ENCODE measurements around the gene MAL. TPM values are rescaled to one million over a fixed set of nuclear protein-coding genes. Genes with fewer than 3 reads are reported as not detected.

MAL gene
- total and polyA plus RNA-seq, 5 donors, result 4.5 to 15.5 (median 10.0) TPM

DNA sequence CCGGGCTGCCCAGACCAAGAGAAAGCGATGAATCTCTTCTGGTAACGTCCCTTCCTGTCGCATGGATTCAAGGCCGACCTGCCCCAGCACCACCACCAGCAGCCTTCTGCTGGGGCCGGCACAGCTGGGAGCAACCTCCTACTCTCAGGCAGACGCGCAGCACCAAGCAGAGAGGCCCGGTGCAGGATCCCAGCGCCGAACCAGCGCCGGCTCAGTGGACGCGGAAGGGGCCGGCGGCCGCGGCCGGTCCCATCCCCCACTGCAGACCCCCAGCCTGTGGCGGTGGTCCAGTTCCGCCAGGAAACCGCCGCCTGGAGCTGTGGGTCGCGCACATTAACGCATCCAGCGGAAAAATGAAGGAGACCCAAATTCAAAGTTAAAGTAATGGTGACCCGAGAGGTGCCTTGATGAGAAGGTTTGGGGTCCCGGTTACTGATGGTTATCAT lies 525 bp upstream of the MAL start:
- DNase-seq, result peak in 1 of 3 donors; percentile 60
- 4% methylated on average over 30 of the region's 30 CpGs for WGBS
- intact Hi-C loops (cut with DNase I), result loop anchor here in 2 of 4 donors (5.0 kb wide), 2 partner anchors 87 to 92 kb away; no protein-coding TSS in a partner anchor
- no peaks in the 10 kb centered on the region for H3K4me1 ChIP-seq (ENCODE audit: control insufficient read depth, insufficient read depth, low read length)
- peak overlapping the region; percentile 21 for H3K27ac ChIP-seq (ENCODE audit: low read length)
- no peaks in the 10 kb centered on the region for H3K27me3 ChIP-seq (ENCODE audit: control insufficient read depth, insufficient read depth)
- H3K9me3 ChIP-seq (ENCODE audit: control insufficient read depth, low read length), result no peaks in the 10 kb centered on the region
- peak; percentile 4 to 25 for ATAC-seq
- H3K4me3 ChIP-seq (ENCODE audit: low read length), result peak overlapping the region; percentile 58

DNA sequence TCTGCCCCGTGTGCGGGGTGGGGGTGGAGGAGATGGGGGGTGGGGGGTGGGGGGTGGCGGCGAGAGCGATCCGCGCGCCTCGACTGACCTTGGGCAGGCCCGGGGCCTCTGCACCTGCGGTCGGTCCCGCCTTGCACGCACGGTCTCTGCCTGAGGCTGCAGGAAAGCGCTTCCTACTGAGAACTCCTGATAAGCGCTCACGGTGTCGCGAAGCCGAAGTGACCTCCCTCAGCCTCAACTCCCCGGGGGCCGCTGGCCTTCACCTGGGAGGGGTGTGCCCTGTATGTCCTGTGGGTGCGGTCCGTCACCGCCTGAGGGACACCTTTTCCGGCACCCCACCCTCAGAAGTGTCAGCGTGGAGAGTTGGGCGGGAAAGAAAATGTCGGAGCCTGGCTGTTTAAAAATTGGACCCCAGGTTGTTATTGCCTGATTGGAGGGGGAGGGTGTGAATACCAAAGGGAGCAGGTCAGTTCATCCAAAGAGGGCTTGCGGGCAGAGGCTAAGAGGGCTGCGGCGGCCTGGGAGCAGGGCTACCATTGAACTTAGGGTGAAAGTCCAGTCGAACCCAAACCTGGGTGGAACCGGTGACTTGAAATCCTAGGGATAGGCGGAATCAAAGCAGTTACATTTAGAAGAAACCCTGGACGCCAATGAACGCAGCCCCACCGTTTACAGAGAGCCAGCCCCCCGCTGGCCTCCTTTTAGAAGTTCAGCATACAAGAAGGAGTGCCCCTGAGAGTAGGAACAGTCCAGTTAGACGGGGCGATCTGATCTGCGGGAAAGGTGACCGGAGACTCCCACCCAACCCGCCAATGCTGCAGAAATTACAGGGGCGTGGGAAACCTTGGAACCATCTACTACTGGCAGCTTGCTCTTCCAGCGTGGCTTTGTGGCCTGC lies 1.2 kb downstream of the MAL start:
- intact Hi-C loops (cut with DNase I), result no loop called here
- no peak for ATAC-seq
- H3K4me3 ChIP-seq (ENCODE audit: low read length), result peak overlapping the region; percentile 58
- no peaks in the 10 kb centered on the region for H3K27me3 ChIP-seq (ENCODE audit: control insufficient read depth, insufficient read depth)
- peak in 1 of 3 donors; percentile 18 for DNase-seq
- WGBS, result 8% methylated on average over 47 of the region's 47 CpGs
- no peaks in the 10 kb centered on the region for H3K9me3 ChIP-seq (ENCODE audit: control insufficient read depth, low read length)
- no peak overlapping the region for H3K27ac ChIP-seq (ENCODE audit: low read length)
- no peaks in the 10 kb centered on the region for H3K4me1 ChIP-seq (ENCODE audit: control insufficient read depth, insufficient read depth, low read length)

DNA sequence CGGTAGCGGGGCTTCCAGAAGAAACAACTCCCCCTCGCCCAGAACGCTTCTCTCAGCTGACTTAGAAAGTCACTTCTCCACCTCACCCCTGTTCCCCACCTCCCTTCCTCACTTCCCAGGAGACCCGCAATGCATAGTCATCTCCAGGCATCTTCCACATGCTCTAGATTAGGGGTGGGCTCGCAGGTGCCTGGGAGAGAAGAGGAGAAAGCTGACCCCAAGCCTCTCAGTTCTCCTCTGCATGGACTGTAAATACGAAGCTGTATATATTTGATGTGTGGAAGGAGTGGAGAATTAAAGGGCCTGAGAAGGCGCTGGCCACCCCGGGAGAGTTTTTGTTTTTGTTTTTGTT lies 1.8 kb downstream of the MAL start:
- H3K9me3 ChIP-seq (ENCODE audit: control insufficient read depth, low read length), result no peaks in the 10 kb centered on the region
- DNase-seq, result peak in 1 of 3 donors; percentile 7
- no peak for ATAC-seq
- intact Hi-C loops (cut with DNase I), result no loop called here
- no peaks in the 10 kb centered on the region for H3K27me3 ChIP-seq (ENCODE audit: control insufficient read depth, insufficient read depth)
- no peak overlapping the region for H3K4me3 ChIP-seq (ENCODE audit: low read length)
- no peaks in the 10 kb centered on the region for H3K4me1 ChIP-seq (ENCODE audit: control insufficient read depth, insufficient read depth, low read length)
- 33% methylated on average over 9 of the region's 9 CpGs for WGBS
- no peak overlapping the region for H3K27ac ChIP-seq (ENCODE audit: low read length)

DNA sequence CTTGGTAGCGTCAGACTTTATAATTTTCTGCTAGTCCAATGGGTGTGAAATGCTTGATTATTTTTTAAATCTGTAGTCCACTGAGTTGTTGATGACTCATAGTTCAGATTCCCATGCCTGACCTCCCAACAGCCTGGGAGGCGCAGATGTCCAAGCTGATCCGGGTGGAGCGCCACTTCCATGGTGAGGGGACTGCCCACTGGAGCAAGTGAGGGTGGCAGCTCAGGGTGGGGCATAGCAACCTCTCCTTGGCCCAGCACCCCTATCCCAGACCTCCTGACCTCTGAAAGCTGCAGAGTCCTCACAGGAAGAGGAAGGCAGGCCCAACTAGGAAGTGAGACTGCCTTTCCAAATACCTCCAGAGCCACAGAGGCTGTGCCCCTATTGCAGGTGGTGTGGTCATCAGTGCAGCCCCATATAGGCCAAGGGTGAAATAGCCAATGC lies 4.4 kb downstream of the MAL start:
- ATAC-seq, result no peak
- H3K27ac ChIP-seq (ENCODE audit: low read length), result no peak overlapping the region

GRCh38 chr2:95030496-95030895 lies 5.0 kb downstream of the MAL start:
- Histone ChIP-seq H3K4me1 (ENCODE audit: control insufficient read depth, insufficient read depth, low read length) (no peaks in the 10 kb centered on the region), H3K9me3 (ENCODE audit: control insufficient read depth, low read length) (no peaks in the 10 kb centered on the region), H3K27ac (ENCODE audit: low read length) (no peak overlapping the region), H3K27me3 (ENCODE audit: control insufficient read depth, insufficient read depth) (no peaks in the 10 kb centered on the region), H3K4me3 (ENCODE audit: low read length) (no peak overlapping the region)
- ATAC-seq (no peak), DNase-seq (peak in 1 of 3 donors; percentile 10)
- intact Hi-C loops (cut with DNase I), result no loop called here
- WGBS, result 43% methylated on average over 5 of the region's 5 CpGs

More for the DNA sequence above, 4.4 kb downstream of the MAL start:
- WGBS, result 80% methylated on average over 4 of the region's 4 CpGs
- Histone ChIP-seq H3K4me1 (ENCODE audit: control insufficient read depth, insufficient read depth, low read length) (no peaks in the 10 kb centered on the region), H3K27me3 (ENCODE audit: control insufficient read depth, insufficient read depth) (no peaks in the 10 kb centered on the region), H3K4me3 (ENCODE audit: low read length) (no peak overlapping the region), H3K9me3 (ENCODE audit: control insufficient read depth, low read length) (no peaks in the 10 kb centered on the region)
- peak in 1 of 3 donors; percentile 23 for DNase-seq
- intact Hi-C loops (cut with DNase I), result no loop called here

GRCh38 chr2:95031076-95031725 lies 5.7 kb downstream of the MAL start:
- intact Hi-C loops (cut with DNase I), result no loop called here
- Histone ChIP-seq H3K27ac (ENCODE audit: low read length) (no peak overlapping the region), H3K4me3 (ENCODE audit: low read length) (no peak overlapping the region), H3K4me1 (ENCODE audit: control insufficient read depth, insufficient read depth, low read length) (no peaks in the 10 kb centered on the region), H3K9me3 (ENCODE audit: control insufficient read depth, low read length) (no peaks in the 10 kb centered on the region), H3K27me3 (ENCODE audit: control insufficient read depth, insufficient read depth) (no peaks in the 10 kb centered on the region)
- no peak for ATAC-seq
- peak in 1 of 3 donors; percentile 17 for DNase-seq
- WGBS, result 74% methylated on average over 7 of the region's 7 CpGs

- no peaks in the 10 kb centered on the region for H3K27me3 ChIP-seq (ENCODE audit: control insufficient read depth, insufficient read depth)
- 52% methylated on average over 1 of the region's 1 CpG for WGBS
- no peaks in the 10 kb centered on the region for H3K9me3 ChIP-seq (ENCODE audit: control insufficient read depth, low read length)
- H3K4me1 ChIP-seq (ENCODE audit: control insufficient read depth, insufficient read depth, low read length), result no peaks in the 10 kb centered on the region
- DNase-seq (no peak), ATAC-seq (no peak)
- no peak overlapping the region for H3K27ac ChIP-seq (ENCODE audit: low read length)
- H3K4me3 ChIP-seq (ENCODE audit: low read length), result no peak overlapping the region
- intact Hi-C loops (cut with DNase I), result no loop called here
These were observed 6.2 kb downstream of the MAL start for GRCh38 chr2:95031726-95032116.

DNA sequence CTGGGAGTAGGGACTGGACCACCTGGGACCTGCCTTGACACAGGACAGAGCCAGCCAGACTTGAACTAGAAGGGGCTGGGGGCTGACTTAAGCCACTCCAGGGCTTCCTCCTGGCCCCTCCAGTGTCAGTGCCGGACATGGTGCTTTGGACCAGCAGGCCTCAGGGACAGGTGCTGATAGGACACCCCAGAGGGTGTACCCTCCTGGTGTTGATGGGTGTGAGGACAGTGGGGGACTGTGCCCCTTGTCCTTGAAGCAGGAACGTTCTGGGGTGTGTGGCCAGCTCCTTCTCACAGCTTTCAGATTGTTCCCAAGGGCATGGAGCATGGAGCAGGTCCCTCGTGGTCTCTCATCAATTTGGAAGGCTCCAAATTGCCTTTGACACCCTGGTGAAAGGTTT lies 6.8 kb downstream of the MAL start:
- 49% methylated on average over 3 of the region's 3 CpGs for WGBS
- H3K4me1 ChIP-seq (ENCODE audit: control insufficient read depth, insufficient read depth, low read length), result no peaks in the 10 kb centered on the region
- intact Hi-C loops (cut with DNase I), result no loop called here
- no peak overlapping the region for H3K27ac ChIP-seq (ENCODE audit: low read length)
- H3K27me3 ChIP-seq (ENCODE audit: control insufficient read depth, insufficient read depth), result no peaks in the 10 kb centered on the region
- no peak overlapping the region for H3K4me3 ChIP-seq (ENCODE audit: low read length)
- ATAC-seq (peak; percentile 11 to 19), DNase-seq (peak in 1 of 3 donors; percentile 32)
- no peaks in the 10 kb centered on the region for H3K9me3 ChIP-seq (ENCODE audit: control insufficient read depth, low read length)

DNA sequence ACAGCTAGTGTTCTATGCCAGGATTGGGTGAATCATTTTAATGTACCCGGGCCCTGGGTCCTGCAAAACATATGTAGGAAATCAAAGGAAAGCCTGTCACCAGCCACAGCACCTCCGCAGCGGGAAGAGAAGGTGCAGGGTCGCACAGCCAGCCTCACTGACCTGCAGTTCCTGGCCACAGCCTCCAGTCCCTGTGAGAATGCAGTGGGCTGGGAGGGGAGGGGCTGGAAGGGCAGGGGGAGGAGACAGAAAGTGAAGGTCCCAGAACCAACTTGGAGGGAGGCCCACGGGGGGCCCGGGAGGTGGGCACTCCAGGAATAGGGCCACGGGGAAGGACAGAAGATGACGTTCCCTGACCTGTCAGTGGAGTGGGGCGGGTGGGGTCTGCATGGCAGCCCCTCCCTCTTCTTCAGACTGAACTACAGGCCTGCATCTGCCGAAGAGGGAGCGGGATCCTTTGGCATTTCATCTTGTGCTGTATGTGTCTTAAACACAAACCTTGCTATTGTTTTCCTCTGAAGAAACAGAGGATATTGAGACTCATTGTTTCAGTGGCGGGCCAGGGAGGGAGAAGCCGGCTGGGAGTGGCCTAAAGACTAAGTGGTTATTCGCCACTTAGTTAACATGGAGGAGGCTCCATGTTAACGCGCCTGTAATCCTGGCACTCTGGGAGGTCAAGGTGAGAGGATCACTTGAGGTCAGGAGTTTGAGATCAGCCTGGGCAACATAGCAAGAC lies 7.5 kb downstream of the MAL start:
- no peak overlapping the region for H3K4me3 ChIP-seq (ENCODE audit: low read length)
- DNase-seq (peak in 1 of 3 donors; percentile 44), ATAC-seq (no peak)
- 57% methylated on average over 16 of the region's 16 CpGs for WGBS
- H3K4me1 ChIP-seq (ENCODE audit: control insufficient read depth, insufficient read depth, low read length), result no peaks in the 10 kb centered on the region
- H3K27me3 ChIP-seq (ENCODE audit: control insufficient read depth, insufficient read depth), result no peaks in the 10 kb centered on the region
- H3K27ac ChIP-seq (ENCODE audit: low read length), result no peak overlapping the region
- intact Hi-C loops (cut with DNase I), result no loop called here
- no peaks in the 10 kb centered on the region for H3K9me3 ChIP-seq (ENCODE audit: control insufficient read depth, low read length)

DNA sequence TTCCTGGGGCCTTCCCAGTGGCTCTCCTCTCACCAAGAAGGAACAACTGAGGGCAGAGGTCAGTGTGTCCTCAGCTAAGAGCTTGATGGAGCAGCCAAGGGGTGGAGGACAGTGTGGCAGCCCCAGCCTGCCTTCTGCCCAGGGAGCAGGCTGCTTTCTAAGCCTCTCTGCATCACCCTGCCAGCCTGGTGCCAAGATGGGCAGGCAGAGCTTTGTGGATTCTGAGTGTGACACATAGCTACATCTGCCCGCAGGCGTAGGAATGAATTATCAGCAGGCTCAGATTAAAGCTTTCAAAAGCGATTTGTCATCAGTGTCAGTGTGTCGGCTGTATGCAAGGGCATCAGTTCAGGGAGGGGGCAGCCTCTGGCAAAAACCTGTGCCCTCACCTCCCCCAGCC lies 8.7 kb downstream of the MAL start:
- ATAC-seq, result peak in 1 of 2 donors; percentile 25
- no peak overlapping the region for H3K27ac ChIP-seq (ENCODE audit: low read length)
- H3K4me3 ChIP-seq (ENCODE audit: low read length), result no peak overlapping the region
- 49% methylated on average over 4 of the region's 4 CpGs for WGBS
- H3K27me3 ChIP-seq (ENCODE audit: control insufficient read depth, insufficient read depth), result no peaks in the 10 kb centered on the region
- intact Hi-C loops (cut with DNase I), result no loop called here
- no peaks in the 10 kb centered on the region for H3K4me1 ChIP-seq (ENCODE audit: control insufficient read depth, insufficient read depth, low read length)
- DNase-seq, result peak in 1 of 3 donors; percentile 33
- no peaks in the 10 kb centered on the region for H3K9me3 ChIP-seq (ENCODE audit: control insufficient read depth, low read length)

- Histone ChIP-seq H3K4me3 (ENCODE audit: low read length) (no peak overlapping the region), H3K27me3 (ENCODE audit: control insufficient read depth, insufficient read depth) (no peaks in the 10 kb centered on the region), H3K27ac (ENCODE audit: low read length) (no peak overlapping the region), H3K9me3 (ENCODE audit: control insufficient read depth, low read length) (no peaks in the 10 kb centered on the region), H3K4me1 (ENCODE audit: control insufficient read depth, insufficient read depth, low read length) (no peaks in the 10 kb centered on the region)
- ATAC-seq (no peak), DNase-seq (peak in 1 of 3 donors; percentile 9)
- intact Hi-C loops (cut with DNase I), result no loop called here
- WGBS, result 69% methylated on average over 7 of the region's 7 CpGs
These were observed 9.3 kb downstream of the MAL start for GRCh38 chr2:95034818-95035217.
